UCSD-AML1 (cell line): Measurements from ENCODE around the gene STX3.
"Not testable (repeated sequence)": the region's sequence is repeated elsewhere in the genome, so short reads cannot be mapped to it uniquely, and the experiment has no call there.

Source experiments
- DNase-seq: peaks from one replicate; lab custom pipeline; 2025; ENCODE audit not compliant: unreplicated experiment; lab: John Stamatoyannopoulos, UW

STX3 gene

DNA sequence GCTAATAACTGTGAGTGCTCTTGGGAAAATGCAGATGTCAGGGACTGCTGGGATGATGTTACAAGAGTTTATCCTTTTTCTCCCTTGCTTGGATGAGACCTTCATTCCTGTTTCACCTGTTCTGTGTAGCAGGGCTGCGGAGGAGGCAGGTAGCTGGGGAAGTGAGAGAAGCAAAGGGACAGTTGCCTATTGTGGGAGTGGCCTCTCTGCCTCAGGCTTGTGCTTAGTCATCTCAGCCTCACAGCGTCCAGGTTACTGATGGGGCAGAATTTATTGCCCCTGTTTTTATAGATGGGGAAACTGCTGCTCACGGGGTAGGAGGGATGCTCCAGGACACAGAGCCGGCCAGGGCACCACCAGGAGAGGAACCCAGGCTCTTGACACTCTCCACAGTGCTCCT is 1.7 kb downstream of the STX3 start:
- no peak for DNase-seq

DNA sequence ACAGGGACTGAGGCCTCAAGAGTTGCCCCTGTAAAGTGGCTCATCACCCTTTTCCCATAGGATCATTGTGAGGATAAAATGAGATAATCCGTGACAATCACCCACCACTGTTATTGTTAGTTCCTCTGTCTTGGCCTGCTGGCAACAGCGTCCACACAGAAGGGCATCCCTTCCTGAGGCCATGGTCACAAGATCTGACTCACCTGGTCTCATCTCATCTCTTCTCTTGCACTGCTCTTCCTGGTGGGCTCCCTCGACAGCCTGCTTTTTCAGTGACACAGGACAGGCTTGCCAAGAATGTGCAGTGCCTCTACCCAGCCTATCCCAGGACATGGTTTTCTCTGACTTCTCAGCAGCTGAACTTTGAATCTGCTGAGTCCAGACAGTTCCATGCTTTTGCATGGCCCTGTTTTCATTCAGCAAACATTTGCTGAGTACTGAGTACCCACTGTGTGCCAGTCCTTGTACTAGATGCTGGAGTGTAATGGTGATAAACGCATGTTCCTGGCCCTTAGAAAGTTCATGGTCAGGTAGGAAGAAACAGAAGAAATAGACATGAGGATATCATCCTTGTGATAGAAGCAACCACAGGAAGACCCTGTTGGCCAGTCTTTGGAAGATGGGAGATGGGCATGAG is 3.3 kb downstream of the STX3 start:
- no peak for DNase-seq

DNA sequence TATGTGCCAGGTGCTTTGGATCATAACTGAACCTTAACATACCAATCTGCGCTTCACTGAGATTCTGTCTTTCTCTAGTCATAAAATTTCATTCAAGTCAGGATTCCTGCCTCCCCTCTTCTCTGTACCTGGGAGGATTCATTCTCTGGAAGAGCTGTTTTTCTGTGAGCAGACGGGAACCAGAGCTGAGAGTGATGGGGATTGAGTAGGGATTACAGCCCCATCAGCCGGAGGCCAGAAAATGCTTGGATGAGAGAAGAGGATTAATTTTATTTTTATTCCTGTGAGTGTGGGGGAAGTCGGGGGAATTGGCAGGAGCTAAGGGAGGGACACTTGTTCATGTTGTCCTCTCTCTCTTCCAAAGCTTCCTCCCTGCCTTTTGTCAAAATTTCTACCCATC is 4.7 kb downstream of the STX3 start:
- no peak for DNase-seq

DNA sequence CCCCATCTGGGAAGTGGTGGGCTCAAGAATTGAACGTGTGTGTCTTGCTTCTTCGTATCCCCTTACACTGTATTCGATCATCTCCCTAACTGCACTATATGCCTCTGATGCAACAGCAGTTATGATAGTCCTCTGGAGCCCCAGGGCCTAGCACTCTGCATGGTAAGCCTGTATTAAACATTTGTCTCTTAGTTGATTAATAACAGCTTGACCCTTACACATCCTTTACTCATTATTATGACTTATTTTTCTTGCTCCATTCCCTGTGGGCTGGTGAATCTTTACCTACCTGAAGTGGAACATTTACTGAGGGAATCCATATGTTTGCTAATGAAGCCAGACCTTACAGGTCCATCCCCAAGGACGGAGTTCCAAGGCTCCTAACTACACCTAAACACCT is 5.6 kb downstream of the STX3 start:
- DNase-seq: no peak

DNA sequence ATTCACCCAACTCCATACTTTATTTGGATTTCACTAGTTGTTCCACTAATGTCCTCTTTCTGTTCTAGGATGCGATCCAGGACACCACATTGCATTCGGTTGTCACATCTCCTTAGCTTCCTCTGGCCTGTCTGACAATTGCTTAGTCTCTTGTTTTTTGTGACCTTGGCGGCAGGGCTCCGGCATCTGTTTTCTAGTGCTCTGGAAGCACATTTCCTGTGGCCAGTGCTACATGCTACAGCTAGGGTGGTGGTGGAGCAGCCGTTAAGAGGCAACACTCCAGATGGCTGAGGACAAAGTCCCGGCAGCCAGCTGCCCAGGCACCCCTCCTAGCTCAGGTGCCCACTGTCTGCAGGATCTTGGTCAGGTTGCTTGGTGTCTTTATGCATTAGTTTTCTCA is 6.8 kb downstream of the STX3 start:
- DNase-seq: no peak

DNA sequence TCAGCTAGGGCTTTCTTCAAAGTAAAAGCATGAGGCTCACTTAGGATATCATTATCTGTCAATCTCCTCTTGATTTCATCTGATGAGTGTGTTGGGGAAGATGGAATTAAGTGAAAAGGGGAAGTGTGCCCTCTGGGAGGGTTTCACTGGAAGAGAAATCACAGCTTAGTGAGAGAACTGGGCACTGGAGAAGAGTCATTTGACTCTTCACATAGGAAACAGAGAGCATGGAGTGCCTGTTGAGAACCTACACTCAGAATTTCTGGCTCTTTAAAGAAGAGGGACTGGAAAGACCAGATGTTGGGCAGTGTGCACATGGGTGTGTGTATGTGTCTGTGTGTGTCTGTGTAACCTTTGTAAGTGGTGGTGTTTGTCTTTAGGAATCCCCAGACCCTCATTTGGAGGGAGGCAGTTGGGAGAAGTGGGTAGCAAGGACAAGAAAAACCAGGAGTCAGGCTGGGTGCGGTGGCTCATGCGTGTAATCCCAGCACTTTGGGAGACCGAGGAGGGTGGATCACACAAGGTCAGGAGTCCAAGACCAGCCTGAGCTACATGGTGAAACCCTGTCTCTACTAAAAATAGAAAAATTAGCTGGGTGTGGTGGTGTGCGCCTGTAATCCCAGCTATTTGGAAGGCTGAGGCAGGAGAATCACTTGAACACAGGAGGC is 10.0 kb downstream of the STX3 start:
- no peak for DNase-seq

DNA sequence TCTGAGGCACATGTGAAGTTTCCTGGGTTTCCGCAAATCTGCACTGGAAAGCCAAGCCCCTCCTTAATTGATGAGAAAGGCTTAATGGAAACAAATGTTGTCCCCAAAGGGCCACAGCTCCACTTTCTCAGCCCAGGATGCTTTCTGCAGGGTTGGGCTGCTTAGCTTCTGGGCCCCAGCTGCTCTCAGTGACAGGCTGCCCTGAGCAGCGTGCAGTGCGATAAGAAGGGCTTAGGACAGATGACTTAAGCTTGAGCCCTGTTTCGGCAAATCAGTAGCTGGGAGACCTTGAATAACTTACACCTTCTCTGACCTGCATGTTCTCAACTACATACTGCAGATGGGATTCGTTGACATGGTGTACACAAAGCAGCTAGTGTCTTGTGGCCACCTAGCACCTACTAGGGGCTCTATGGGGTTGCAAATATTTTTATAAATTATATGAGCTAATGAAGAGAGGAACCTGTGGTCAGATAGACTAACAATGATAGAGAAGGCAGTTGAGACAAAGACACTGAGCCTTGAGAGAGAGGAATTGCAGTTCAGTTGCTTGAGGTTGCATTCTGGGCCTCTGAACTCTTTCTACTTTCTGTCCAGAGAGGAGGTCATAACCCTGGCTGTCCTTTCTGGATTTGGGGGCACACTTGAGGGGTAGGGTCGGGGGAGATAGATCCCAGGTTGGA is 11.5 kb downstream of the STX3 start:
- no peak for DNase-seq

DNA sequence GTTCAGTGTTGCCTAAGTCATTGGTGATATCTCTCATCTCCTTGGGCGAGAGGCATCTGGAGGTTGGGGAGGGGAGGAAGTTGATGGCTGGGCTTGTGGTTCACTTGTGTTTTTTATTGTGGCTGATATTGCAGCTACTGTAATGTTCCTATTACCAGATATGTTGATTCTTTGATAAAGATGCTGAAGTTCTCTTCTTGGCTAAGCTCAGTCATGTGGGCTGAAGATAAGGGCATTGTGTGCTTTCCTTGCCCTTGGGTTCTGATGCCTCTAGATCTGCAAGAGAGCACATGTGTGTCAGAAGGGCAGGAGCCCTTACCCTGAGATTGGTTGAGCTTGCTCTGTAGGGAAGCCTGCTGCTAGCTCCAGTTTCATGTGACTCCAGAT is 12.0 kb downstream of the STX3 start:
- DNase-seq: peak; percentile 19

DNA sequence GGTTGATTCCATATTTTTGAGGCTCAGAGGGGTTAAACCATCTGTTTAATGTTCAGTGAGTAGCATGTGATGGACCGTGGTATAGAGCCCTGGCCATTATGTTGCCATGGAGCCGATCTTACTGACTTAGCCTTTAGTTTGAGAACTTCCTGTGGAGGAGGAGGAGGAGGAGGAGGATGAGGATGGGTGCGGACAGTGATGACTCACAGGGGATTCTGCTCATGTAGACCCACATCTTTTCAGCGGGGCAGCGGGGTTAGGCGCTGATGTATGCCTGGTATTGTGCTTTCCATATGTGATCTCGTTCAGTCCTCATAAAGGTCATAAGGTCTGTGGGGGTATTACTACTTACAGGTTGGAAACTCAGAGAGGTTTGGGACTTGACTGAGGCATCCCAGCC is 13.9 kb downstream of the STX3 start:
- DNase-seq: no peak

DNA sequence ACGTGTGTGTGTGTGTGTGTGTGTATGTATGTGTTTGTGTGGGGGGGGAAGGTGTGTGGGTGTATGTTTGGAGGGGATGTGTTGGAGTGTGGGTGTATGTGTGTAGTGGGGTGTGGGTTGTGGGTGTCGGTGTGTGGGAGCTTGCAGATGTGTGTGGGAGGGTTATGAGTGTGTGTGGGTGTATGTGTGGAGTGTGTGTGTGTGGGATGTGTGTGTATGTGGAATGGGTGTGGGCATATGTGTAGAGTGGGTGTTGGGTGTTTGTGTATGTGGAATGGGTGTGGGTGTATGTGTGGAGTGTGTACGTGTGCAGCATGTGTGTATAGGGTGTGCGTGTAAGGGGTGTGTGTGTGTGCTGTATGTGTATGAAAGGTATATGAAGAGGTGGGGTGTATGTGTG is 14.7 kb downstream of the STX3 start:
- no peak for DNase-seq

DNA sequence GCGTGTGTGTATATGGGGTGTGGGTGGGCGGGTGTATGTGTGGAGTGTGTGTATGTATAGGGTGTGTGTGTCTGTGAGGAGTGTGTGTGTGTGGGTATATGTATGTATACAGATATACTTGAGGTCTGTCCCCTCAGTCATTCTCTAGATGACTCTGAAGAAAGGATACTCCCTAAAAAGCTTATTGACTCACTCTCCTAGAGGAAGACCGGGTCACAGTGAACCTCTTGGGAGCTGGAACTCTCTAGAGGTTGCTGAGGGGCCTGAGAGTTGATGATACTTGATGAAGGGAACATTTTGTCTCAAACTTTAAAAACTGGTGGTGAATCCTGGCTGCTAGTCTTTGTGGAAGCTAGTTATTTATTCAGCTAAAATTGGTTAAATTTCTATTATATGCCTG is 15.1 kb downstream of the STX3 start:
- DNase-seq: no peak

DNA sequence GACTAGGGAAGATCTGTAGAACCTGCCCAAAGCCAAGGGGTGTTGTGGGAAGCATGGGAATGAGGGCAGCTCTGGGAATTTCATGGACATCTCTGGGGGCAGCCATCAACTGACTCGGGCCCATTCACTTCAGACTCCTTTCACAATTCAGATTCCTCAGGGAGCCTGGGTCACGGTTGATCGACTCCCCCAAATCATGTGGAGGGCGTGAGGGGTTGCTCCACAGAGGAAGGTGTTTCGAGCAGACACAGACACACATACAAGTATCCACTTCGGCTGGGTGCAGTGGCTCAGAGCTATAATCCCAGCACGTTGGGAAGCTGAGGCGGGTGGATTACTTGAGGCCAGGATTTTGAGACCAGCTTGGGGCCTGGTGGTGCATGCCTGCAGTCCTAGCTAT is 15.7 kb downstream of the STX3 start:
- no peak for DNase-seq

DNA sequence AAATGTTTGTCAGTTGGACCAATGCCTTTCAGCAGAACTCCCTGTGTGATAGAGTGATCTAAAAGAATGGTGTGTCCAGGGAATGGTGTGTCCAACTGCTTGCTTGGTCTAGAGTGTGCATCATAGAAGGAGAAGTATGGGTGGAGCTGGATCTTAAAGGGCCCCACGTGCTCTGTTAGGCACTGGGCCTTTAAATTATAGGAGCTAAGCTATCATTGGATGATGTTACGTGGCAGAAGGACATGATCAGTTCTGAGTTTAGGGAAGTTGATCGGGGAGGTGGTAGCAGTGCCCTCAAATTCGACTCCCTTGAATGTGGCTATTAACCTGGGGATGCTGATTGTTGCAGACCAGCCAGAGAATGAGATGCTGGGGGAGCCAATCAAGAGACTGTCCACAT is 16.4 kb downstream of the STX3 start:
- no peak for DNase-seq

DNA sequence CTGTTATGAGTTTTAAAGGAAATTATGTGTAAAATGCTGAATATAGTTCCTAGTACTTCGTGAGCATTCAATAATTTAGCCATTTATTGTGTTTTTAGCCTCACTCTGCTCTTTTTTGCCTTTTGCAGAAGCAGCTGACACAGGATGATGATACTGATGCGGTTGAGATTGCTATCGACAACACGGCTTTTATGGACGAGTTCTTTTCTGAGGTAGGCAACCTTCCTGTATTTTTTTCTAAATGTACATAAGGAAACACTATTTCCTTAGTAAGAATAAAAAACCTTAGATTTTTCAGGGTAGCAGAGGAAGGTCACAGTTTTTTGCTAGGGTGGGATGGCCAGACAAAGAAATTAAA is 17.9 kb downstream of the STX3 start:
- DNase-seq: no peak

DNA sequence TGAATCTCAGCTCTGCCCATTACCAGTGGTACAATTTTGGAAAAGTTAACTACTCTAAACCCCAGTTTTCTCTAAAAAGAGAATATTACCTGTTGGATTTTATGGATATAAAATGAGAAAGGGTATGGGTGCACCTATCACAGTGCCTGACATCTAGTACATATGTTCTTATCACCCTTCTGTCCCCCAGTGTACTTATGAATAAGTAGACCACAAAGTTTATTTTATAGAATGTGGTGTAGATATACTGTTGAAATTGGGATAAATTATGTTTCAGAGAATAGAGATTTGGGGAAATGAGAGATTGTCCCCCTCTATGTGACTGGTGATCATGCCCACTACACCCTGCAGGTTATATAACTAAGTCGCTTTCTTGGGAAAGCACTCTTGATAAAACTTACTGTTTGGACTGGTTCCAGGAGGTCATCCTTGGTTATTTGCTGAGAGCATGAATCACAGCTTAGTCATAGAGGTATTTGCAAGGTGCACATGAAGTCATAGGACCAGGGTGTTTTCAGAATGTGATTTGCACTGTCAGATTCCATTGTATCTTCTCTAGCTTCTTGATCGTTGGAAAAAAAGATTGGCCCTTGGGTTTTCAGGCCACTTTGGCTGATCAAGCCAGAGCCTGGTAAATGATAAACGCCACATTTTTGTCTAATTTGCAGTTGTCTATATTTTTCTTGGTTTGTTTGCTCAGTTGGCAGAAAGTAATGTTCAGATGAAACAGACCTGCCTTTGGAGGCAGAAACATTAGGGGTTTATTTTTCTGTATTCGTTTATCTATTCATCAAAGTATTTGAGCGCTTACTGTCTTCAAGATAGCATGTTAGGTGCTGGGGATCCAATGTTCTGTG is 21.3 kb downstream of the STX3 start:
- DNase-seq: no peak

DNA sequence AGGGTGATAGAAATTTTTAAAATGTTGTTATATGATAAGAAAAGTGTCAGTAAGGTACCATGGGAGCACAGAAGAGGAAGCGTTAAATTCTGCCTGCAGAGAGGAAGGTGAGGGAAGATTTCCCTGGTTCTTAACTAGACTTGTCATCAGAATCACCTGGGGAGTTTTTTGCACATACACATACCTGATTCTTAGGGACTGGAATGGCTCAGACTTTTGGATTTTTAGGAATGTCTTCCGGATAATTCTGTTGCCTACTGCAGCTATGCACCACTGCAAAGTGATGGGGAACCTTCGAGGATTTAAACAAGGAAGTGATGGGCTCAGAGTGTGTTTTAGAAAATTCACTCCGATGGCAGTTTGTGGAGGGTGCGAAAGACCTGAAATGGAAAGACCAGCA is 21.9 kb downstream of the STX3 start:
- no peak for DNase-seq

DNA sequence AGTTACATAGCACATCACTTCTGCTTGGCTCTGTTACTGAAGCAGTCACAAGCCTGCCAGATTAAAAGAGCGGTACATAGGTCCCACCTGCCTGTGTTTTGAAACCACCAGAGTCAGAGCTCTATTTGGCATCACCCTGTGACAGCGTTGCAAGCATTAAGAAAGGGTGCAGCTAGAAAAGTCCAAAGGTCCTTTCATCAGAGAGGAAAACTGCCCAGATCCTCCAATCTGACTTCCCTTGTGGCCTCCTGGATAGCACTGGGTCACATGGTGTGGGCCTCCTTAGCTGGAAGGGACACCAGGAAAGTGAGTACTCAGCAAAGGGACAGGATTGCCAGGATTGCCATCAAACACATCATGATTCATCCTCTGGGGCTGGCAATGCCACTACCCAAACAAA is 22.9 kb downstream of the STX3 start:
- no peak for DNase-seq

DNA sequence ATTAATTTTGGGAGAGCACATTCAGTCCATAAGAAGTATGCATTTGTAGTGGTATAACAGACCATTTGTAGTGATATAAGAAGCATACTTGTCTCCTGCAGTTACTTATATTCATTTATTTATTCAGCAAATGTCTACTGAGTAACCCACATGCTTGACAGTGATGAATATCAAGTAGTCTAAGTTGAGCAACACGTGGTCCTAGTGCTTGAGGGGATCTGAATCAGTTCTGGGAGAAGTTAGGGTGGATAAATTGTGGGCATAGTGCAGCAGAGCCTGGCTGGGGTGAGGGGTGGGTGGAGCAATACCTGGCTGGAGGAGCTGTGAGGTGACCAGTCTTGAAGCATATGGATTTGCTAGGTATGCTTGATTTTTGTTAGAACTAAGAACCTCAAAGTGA is 24.3 kb downstream of the STX3 start:
- DNase-seq: no peak

DNA sequence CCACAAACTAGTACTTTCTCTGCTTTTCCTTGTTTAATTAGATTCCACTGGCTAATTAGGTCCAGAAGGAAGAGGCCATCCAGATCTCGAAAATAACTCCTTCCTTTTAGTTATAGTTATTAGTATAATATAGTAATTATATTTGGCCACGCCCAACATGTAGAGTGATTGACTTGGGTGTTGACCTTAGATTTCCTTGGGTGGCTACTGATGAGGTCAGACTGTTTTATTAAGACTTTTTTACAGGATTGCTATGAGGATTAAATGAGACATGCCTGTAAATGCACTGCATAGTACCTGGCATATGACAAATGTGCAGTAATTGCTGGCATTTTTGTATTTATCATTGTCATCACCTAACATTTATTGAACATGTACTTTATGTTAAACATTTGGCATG is 26.9 kb downstream of the STX3 start:
- DNase-seq: no peak

DNA sequence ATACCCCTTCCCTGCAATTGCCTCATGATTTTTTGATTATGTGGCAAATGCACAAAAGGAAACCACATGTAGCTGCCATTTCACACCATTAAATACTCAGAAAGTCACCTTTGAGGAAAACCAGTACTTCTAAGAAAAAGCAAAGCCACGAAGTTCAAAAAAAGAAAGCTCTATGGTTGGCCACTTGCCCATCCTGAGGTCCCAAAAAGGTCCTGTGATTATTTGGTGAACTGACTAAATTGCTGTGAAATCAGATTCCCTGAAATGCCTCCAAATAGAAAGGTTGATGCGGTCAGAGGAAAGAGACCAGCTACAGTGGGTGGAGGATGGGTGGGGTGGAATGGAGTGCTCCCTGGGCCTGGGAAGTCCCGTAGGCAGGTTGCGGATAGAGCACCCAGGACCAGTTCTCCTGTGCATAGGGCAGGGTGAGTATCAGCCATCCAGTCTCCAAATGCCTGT is 28.5 kb downstream of the STX3 start:
- DNase-seq: no peak

DNA sequence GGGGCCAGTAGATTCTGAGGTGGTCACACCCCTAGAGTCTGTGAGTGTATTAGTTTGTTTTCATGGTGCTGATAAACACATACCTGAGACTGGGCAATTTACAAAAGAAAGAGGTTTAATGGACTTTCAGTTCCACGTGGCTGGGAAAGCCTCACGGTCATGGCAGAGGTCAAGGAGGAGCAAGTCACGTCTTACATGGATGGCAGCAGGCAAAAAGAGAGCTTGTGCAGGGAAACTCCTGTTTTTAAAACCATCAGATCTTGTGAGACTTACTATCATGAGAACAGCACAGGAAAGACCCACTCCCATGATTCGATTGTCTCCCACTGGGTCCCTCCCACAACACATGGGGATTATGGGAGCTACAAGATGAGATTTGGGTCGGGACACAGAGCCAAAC is 29.3 kb downstream of the STX3 start:
- not testable (repeated sequence) for DNase-seq

DNA sequence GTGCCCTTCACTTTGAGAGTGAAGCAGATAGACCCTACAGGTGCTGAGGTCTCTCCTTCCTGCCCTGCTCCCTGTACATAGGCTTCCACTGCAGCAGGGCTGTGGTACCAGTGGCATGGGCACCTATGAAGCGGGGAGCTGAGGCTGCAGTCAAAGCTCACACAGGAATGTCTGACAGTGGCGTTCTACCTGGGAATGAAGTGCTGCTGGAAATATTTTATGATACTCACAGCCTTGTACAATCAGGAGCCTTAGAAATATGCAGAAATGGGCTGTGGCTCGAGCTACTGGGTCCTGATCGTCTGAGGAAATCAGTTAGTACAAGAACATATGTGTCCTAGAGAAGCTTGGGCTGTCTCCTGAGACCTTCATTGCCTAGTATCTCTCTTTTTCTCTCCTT is 30.6 kb downstream of the STX3 start:
- DNase-seq: no peak
